ENCODE data around the gene PMM1.

GRCh38 chr22:41619979-41620588, 30.4 kb upstream of the PMM1 start:
- no peak for TF ChIP-seq POLR2A (IDR thresholded peaks at IDR 0.05)
- TF ChIP-seq CTCF (IDR thresholded peaks at IDR 0.05 in 4 of 5, conservative IDR thresholded peaks at IDR 0.05 in 1 of 5) = no peak

Data from gastrocnemius medialis (tissue), 4 donors.